Osteocyte (in vitro differentiated cells): ENCODE measurements around the gene TNFSF18. TPM values are rescaled to one million over a fixed set of nuclear protein-coding genes. Genes with fewer than 3 reads are reported as not detected.

ENCODE experiments used
- DNase-seq: peaks from one replicate; pipeline ENCODE4 v3.0.0; 2021; ENCODE audit warnings: mixed read lengths; ENCODE audit not compliant: unreplicated experiment; ENCODE audit errors: extremely low spot score
- H3K27ac Mint-ChIP-seq: one replicate; pipeline ENCODE4 v1.8.0; 2021; ENCODE audit warnings: mild to moderate bottlenecking, mixed read lengths; ENCODE audit not compliant: unreplicated experiment
- H3K27me3 Mint-ChIP-seq: one replicate; pipeline ENCODE4 v1.8.0; 2021; ENCODE audit warnings: mixed read lengths; ENCODE audit not compliant: unreplicated experiment
- H3K36me3 Mint-ChIP-seq: one replicate; pipeline ENCODE4 v1.8.0; 2021; ENCODE audit warnings: mixed read lengths; ENCODE audit not compliant: unreplicated experiment
- H3K4me1 Mint-ChIP-seq: one replicate; pipeline ENCODE4 v1.8.0; 2021; ENCODE audit warnings: mixed read lengths; ENCODE audit not compliant: unreplicated experiment
- H3K4me3 Mint-ChIP-seq: one replicate; pipeline ENCODE4 v1.8.0; 2021; ENCODE audit warnings: mild to moderate bottlenecking, moderate library complexity, mixed read lengths; ENCODE audit not compliant: unreplicated experiment
- H3K9me3 Mint-ChIP-seq: one replicate; pipeline ENCODE4 v1.8.0; 2021; ENCODE audit warnings: mixed read lengths; ENCODE audit not compliant: unreplicated experiment
- CTCF ChIP-seq: fragments of 200-600 bp; sonication (generic); IDR thresholded peaks from 2 replicates; pipeline ENCODE4 v1.5.0; 2021; ENCODE audit warnings: antibody characterized with exemption, mild to moderate bottlenecking, moderate library complexity
- total RNA-seq: library from RNA; stranded (reverse); gene quantifications from 2 replicates; pipeline ENCODE4 v1.2.1, GENCODE V29; 2021

TNFSF18 gene
- total RNA-seq, 1 donor from 2014 or later, result not detected

- no peaks in the 10 kb centered on the region for H3K27me3 Mint-ChIP-seq
- no peak overlapping the region for H3K27ac Mint-ChIP-seq
- no peaks in the 10 kb centered on the region for H3K36me3 Mint-ChIP-seq
- no peak for DNase-seq
- no peak for TF ChIP-seq CTCF
- no peak overlapping the region for H3K4me3 Mint-ChIP-seq
- H3K4me1 Mint-ChIP-seq, result no peaks in the 10 kb centered on the region
- H3K9me3 Mint-ChIP-seq, result peaks cover 13% of the 10 kb centered on the region
These were observed 27.4 kb downstream of the TNFSF18 start for GRCh38 chr1:173023343-173023742.

DNA sequence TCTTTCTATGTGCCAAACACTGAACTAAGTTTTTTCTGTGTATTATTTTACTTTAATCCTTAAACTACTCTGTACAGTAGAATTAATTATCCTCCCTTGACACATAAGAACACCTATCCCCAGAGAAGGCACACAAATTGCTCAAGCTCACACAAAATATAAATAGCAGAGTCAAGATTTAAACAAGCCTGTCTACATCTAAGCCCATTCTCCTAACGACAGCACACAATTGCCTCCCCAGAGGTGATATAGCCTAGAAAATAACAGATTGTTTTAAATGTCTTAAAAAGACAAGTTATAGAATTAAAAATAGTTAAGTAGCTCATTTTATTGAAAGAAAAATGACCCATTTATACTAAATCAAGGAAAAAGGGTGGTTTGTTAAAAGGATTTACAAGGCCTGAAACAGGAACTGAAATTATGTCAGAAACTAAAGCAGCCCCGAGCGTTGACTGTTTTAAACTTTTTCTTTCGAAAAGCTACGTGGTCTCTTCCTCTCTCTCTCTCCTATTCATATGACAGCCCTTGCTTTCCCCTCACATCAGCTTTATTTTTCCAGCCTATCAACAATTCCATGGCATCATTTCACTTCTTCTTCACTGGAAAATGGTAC, 30.5 kb downstream of the TNFSF18 start:
- H3K4me1 Mint-ChIP-seq, result peaks cover 4% of the 10 kb centered on the region
- H3K36me3 Mint-ChIP-seq, result no peaks in the 10 kb centered on the region
- peaks cover 4% of the 10 kb centered on the region for H3K9me3 Mint-ChIP-seq
- no peak for DNase-seq
- TF ChIP-seq CTCF, result no peak
- no peak overlapping the region for H3K4me3 Mint-ChIP-seq
- H3K27ac Mint-ChIP-seq, result no peak overlapping the region
- no peaks in the 10 kb centered on the region for H3K27me3 Mint-ChIP-seq

GRCh38 chr1:173017792-173018191, 32.9 kb downstream of the TNFSF18 start:
- TF ChIP-seq CTCF, result no peak

DNA sequence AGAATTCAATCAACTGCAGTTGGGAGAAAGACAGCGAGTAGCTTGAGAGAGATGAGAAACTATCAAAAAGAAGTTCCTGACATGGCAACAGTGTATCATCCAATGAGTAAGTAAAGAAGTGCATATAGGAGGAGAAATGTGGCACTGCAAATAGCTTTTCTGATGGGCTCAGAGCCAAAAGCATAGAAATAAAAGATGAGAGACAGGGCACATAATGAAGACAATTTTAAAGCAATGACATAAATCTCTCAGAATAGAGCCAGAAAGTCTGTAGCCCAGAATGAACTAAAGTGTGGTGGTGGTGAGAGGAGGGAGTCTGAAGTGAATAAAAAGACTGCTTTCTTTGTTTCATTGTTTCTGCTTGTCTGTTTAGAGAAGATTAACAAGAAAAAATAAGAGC, 34.3 kb downstream of the TNFSF18 start:
- Mint-ChIP-seq H3K36me3 (no peaks in the 10 kb centered on the region), H3K27ac (no peak overlapping the region), H3K4me3 (no peak overlapping the region), H3K9me3 (peaks cover under 1% of the 10 kb centered on the region), H3K27me3 (no peaks in the 10 kb centered on the region), H3K4me1 (peaks cover 13% of the 10 kb centered on the region)
- no peak for DNase-seq
- no peak for TF ChIP-seq CTCF

More at GRCh38 chr1:173017792-173018191, 32.9 kb downstream of the TNFSF18 start:
- peaks cover 4% of the 10 kb centered on the region for H3K9me3 Mint-ChIP-seq
- no peak overlapping the region for H3K27ac Mint-ChIP-seq
- no peak overlapping the region for H3K4me3 Mint-ChIP-seq
- peaks cover 13% of the 10 kb centered on the region for H3K4me1 Mint-ChIP-seq
- H3K27me3 Mint-ChIP-seq, result no peaks in the 10 kb centered on the region
- DNase-seq, result no peak
- H3K36me3 Mint-ChIP-seq, result no peaks in the 10 kb centered on the region

- H3K27me3 Mint-ChIP-seq, result no peaks in the 10 kb centered on the region
- H3K9me3 Mint-ChIP-seq, result no peaks in the 10 kb centered on the region
- no peaks in the 10 kb centered on the region for H3K36me3 Mint-ChIP-seq
- H3K4me1 Mint-ChIP-seq, result peaks cover 13% of the 10 kb centered on the region
- no peak overlapping the region for H3K4me3 Mint-ChIP-seq
- H3K27ac Mint-ChIP-seq, result no peak overlapping the region
- no peak for TF ChIP-seq CTCF
- DNase-seq, result no peak
These were observed 35.1 kb downstream of the TNFSF18 start for GRCh38 chr1:173015629-173016028.
